GM10248 (cell line): Measurements from ENCODE around the gene TRAK2.
"Not testable (repeated sequence)": the region's sequence is repeated elsewhere in the genome, so short reads cannot be mapped to it uniquely, and the experiment has no call there.

Experiments used
- CTCF ChIA-PET: fragments of 300-600 bp; sonication (Branson Sonifier 250); formaldehyde crosslinking; extraction: SDS; loops from one replicate; lab custom pipeline; 2021; ENCODE audit warnings: antibody characterized with exemption; lab: Yijun Ruan, JAX
- POLR2A ChIA-PET: fragments of 350-650 bp; sonication (Branson Sonifier 250); formaldehyde crosslinking; extraction: SDS; loops from one replicate; lab custom pipeline; 2020; ENCODE audit warnings: antibody characterized with exemption; lab: Yijun Ruan, JAX
- DNase-seq: peaks from one replicate; pipeline ENCODE4 v3.0.0; 2012; ENCODE audit errors: extremely low spot score
- CTCF ChIP-seq: IDR thresholded peaks from 2 replicates; pipeline ENCODE4 v1.5.1; 2012; ENCODE audit warnings: mild to moderate bottlenecking, low read depth; ENCODE audit errors: extremely low read depth, missing control alignments, control extremely low read depth

TRAK2 gene

DNA sequence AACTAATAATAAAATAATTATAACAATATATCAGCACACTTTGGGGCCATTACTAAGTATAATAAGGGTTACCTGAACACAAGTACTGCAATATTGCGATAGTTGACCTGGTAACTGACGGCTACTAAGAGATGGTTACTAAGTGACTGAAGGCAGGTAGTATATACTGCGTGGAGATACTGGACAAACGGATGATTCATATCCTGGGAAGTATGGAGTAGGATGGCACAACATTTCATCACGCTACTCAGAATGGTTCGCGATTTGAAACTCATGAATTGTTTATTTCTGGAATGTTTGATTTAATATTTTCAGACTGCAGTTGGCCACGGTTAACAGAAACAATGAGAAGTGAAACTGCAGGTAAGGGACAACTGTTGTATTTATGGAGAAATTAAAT, 54.7 kb downstream of the TRAK2 start:
- CTCF ChIA-PET, result no interaction called here
- TF ChIP-seq CTCF, result no peak
- DNase-seq, result no peak
- POLR2A ChIA-PET, result no interaction called here

DNA sequence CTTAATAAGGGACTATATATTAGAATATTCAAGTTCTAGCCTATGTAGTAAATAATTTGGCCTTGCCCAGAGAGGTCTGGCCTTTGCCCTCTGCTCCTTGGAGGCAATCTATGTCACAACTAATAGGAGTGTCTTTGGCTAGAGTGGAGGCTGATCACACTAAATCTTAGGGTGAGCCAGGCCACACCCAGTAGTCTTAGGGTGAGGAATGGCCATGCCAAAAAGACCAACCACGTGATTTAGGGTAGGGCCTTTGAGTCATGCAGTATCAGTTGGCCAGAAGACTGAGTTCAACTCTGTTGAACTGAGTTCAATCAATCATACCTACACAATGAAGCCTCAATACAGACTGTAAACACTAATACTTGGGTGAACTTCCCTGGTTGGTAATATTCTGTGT, 68.1 kb downstream of the TRAK2 start:
- ChIA-PET CTCF (interaction anchor here (1.8 to 1.9 kb wide), 2 partner anchors 15 to 18 kb away, joined by 4 to 5 read pairs; no protein-coding TSS in a partner anchor), POLR2A (no interaction called here)
- DNase-seq, result no peak
- no peak for TF ChIP-seq CTCF

DNA sequence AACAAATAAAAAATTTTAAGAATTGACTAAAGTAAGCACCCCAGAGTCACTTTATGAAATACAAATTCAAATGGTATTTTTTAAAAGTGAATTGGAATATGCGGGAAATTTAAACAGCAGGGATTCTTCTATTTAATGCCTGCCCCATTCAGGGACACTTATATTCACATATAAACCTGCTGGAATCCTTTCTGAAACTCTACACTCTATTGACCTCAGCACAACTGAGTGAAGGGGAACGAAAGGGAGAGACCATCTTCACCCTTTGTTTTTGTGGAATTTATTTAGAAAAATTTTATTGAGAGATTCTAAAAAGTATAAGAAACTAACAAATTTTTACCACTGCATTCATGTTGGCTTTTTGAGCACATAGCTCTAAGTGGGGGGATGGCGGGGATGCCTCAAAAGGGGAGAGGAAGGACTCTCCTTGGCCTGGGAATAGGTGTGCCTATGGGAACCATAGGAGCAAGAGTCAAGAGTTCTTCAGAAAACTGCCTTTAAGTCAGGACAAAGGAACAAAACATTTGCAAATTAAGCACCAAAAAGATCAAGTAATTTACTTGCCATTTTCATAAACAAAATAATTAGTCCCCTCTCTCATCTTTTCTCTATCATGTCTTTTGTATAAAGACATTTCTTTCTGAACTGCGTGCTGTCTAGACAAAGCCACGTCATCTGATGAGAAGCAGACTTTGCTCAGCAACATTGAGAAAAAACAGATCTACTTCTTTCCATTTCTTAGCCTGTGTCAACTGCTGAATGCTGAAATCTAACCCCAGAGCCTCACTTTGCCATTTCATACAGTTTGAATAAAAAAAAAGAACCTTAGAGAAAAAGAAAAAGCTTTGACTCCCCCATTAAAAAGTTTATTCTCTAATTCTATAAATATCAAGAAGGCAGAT, 72.5 kb downstream of the TRAK2 start:
- DNase-seq, result no peak
- ChIA-PET CTCF (interaction anchor here (2.2 to 3.3 kb wide), 2 partner anchors 14 to 146 kb away, joined by 6 to 16 read pairs; no protein-coding TSS in a partner anchor), POLR2A (no interaction called here)
- no peak for TF ChIP-seq CTCF

DNA sequence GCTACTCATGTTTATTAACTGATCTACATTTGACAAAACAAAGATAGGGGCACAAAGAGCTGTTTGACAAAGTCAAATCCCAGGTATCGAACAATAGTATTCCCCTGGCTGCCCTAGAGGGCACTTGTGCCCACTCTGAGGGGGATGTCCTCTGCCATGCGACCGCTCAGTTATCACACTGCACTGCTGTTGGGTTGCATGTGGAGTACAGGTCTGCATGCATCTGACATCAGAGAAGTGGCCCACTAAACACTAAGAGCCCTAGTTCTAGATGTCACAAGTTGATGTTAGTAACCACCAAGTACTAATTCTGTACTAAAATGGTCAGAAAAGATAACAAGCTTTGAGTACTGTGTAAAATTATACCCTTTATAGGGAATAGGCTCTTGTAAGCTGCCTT, 74.0 kb downstream of the TRAK2 start:
- ChIA-PET POLR2A (no interaction called here), CTCF (interaction anchor here (2.2 to 3.3 kb wide), 2 partner anchors 13 to 145 kb away, joined by 6 to 16 read pairs; no protein-coding TSS in a partner anchor)
- no peak for DNase-seq
- TF ChIP-seq CTCF, result no peak

GRCh38 chr2:201369775-201370174, 81.5 kb downstream of the TRAK2 start:
- TF ChIP-seq CTCF, result no peak
- CTCF ChIA-PET, result interaction anchor here (1.5 kb wide), 1 partner anchor 138 kb away, joined by 5 read pairs; no protein-coding TSS in a partner anchor
- POLR2A ChIA-PET, result no interaction called here
- no peak for DNase-seq

- POLR2A ChIA-PET, result not testable (repeated sequence)
Observed at GRCh38 chr2:201369318-201369717, 81.9 kb downstream of the TRAK2 start.

GRCh38 chr2:201366146-201366545, 85.1 kb downstream of the TRAK2 start:
- ChIA-PET POLR2A (no interaction called here), CTCF (interaction anchor here (1.0 to 4.1 kb wide), 4 partner anchors 19 to 133 kb away, joined by 3 to 36 read pairs (median 18); no protein-coding TSS in a partner anchor)
- no peak for TF ChIP-seq CTCF
- no peak for DNase-seq

More at GRCh38 chr2:201369318-201369717, 81.9 kb downstream of the TRAK2 start:
- not testable (repeated sequence) for DNase-seq
- CTCF ChIA-PET, result interaction anchor here (1.5 kb wide), 1 partner anchor 137 kb away, joined by 5 read pairs; no protein-coding TSS in a partner anchor
